K562 (cell line): ENCODE results near the gene RPL39. TPM values are rescaled to one million over a fixed set of nuclear protein-coding genes. Genes with fewer than 3 reads are reported as not detected.

Experiments used
- SMARCE1 ChIP-seq: fragments of 450-650 bp; IDR thresholded peaks from 2 replicates; pipeline ENCODE4 v1.7.1; 2016; ENCODE audit warnings: mild to moderate bottlenecking
- U2AF2 ChIP-seq: fragments of 200-400 bp; formaldehyde crosslinking; optimal IDR thresholded peaks from 2 replicates; pipeline ENCODE3; 2017; ENCODE audit warnings: low read depth, mild to moderate bottlenecking, low read length
- UBTF ChIP-seq, 2 experiments: IDR thresholded peaks; 2 replicates each; pipeline ENCODE4 v1.6.1; 2012; ENCODE audit warnings: improper control_type of control experiment in 2 of 2, low read depth in 2 of 2, low read length in 2 of 2, borderline replicate concordance in 1 of 2
- polyA plus RNA-seq, 8 experiments: library from polyadenylated mRNA; depleted of rRNA in 4 of 8; stranded (reverse) in 5 of 8; unstranded in 3 of 8; fragments of >200 nt; fragmentation: Nextera tagmentation in 2 of 8; fragmentation: Illumina TruSeq in 1 of 8; extraction: Ambion mirVana in 2 of 8; extraction: Trizol in 1 of 8; gene quantifications; 2 replicates each; pipeline versions ENCODE4 v1.2.1 to v1.2.3, GENCODE V29; 2011 to 2014; ENCODE audit warnings: inconsistent platforms in 1 of 8, missing spikeins in 1 of 8
- total RNA-seq, 7 experiments: library from RNA; depleted of rRNA in 6 of 7; stranded (reverse); fragments of >200 nt in 6 of 7; fragmentation: Illumina TruSeq in 2 of 7; extraction: Trizol in 2 of 7; gene quantifications; 2 replicates each; pipeline versions ENCODE4 v1.2.1 to v1.2.3, GENCODE V29; 2011 to 2021; ENCODE audit warnings: low replicate concordance in 1 of 7
- TF ChIP-seq, protein P1 (sequence below), 2 experiments: fragments of 450-650 bp; IDR thresholded peaks; 2 replicates each; pipeline ENCODE4 v1.6.1; 2018; ENCODE audit warnings: mild to moderate bottlenecking in 2 of 2, low read depth in 1 of 2; ENCODE audit not compliant: partially characterized antibody in 2 of 2

The RPL39 gene
- total and polyA plus RNA-seq, 9 of the 15 experiments (the other 6 are each of a cell fraction or from before 2014, with no cell fraction given): 1,382 to 5,043 (median 3,226) TPM

DNA sequence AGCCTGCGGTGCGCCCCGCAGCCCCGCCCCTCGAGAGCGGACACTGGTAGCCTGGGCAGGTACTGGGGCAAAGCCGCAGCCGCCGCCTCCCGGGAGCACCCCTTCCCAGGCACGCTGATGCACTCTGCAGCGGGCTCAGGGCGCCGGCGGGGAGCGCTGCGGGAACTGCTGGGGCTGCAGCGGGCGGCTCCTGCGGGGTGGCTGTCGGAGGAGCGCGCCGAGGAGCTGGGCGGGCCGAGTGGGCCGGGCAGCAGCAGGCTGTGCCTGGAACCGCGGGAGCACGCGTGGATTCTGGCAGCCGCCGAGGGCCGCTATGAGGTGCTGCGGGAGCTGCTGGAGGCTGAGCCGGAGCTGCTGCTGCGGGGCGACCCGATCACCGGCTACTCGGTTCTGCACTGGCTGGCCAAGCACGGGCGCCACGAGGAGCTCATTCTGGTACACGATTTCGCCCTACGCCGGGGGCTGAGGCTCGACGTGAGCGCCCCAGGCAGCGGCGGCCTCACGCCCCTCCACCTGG lies 32.6 kb downstream of the RPL39 start (continued):
- TF ChIP-seq, protein P1, sequence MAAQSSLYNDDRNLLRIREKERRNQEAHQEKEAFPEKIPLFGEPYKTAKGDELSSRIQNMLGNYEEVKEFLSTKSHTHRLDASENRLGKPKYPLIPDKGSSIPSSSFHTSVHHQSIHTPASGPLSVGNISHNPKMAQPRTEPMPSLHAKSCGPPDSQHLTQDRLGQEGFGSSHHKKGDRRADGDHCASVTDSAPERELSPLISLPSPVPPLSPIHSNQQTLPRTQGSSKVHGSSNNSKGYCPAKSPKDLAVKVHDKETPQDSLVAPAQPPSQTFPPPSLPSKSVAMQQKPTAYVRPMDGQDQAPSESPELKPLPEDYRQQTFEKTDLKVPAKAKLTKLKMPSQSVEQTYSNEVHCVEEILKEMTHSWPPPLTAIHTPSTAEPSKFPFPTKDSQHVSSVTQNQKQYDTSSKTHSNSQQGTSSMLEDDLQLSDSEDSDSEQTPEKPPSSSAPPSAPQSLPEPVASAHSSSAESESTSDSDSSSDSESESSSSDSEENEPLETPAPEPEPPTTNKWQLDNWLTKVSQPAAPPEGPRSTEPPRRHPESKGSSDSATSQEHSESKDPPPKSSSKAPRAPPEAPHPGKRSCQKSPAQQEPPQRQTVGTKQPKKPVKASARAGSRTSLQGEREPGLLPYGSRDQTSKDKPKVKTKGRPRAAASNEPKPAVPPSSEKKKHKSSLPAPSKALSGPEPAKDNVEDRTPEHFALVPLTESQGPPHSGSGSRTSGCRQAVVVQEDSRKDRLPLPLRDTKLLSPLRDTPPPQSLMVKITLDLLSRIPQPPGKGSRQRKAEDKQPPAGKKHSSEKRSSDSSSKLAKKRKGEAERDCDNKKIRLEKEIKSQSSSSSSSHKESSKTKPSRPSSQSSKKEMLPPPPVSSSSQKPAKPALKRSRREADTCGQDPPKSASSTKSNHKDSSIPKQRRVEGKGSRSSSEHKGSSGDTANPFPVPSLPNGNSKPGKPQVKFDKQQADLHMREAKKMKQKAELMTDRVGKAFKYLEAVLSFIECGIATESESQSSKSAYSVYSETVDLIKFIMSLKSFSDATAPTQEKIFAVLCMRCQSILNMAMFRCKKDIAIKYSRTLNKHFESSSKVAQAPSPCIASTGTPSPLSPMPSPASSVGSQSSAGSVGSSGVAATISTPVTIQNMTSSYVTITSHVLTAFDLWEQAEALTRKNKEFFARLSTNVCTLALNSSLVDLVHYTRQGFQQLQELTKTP (IDR thresholded peaks at IDR 0.05; ENCODE audit: low read depth in 1 of 2, partially characterized antibody in 2 of 2): no peak
- TF ChIP-seq U2AF2 (no peak), SMARCE1 (no peak), UBTF (IDR thresholded peaks at IDR 0.05; ENCODE audit: borderline replicate concordance in 1 of 2, low read depth in 2 of 2, low read length in 2 of 2) (peak; percentile 52 to 63; a peak in 2 of 4 replicates)
